ENCODE results near the gene WRAP53.

Gene WRAP53

DNA sequence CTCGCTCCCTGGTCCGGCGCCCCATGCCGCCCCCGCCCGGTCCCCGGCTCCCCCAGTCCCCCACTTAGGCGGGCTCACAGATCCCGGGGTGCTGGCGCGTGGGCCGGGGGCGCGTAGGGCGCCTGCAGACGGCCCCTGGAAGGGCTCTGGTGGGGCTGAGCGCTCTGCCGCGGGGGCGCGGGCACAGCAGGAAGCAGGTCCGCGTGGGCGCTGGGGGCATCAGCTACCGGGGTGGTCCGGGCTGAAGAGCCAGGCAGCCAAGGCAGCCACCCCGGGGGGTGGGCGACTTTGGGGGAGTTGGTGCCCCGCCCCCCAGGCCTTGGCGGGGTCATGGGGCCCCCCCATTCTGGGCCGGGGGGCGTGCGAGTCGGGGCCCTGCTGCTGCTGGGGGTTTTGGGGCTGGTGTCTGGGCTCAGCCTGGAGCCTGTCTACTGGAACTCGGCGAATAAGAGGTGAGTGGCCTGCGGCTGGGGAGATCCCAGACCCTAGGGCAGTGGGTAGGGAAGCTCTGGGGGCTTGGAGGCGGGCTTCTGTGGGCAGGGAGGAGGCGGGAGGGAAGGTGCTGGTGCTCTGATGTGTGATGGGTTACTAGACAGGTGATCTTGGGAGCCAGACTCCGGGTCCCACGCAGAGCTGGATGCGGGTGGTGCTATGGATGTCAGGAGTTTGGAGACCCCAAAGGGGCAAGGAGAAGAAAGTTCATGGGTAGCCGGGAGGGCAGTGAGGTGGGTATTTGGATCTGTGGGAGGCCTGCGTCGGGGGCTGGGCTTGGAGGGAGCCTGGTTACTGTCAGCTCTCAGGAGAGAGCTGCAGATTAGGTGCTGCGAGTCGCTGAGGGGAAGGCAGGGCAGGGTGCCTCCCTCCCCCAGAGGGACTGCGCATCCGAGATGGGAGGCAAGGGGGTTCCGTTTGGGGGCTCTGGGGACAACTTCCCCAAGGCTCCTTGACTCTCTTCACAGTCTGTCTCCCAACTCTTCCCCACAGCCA is 17.3 kb downstream of the WRAP53 start:
- H3K4ac ChIP-seq (ENCODE audit: low read depth, low read length): no peak overlapping the region
- H2BK5ac ChIP-seq (ENCODE audit: low read depth, low read length, poor library complexity): no peak overlapping the region
- H3K4me3 ChIP-seq (ENCODE audit: low read depth, low read length): peak overlapping the region; percentile 68
- DNase-seq: no peak
- no peak overlapping the region for H2AK5ac ChIP-seq (ENCODE audit: low read length)
- no peak overlapping the region for H2BK120ac ChIP-seq (ENCODE audit: insufficient read depth, low read length, poor library complexity)
- no peak overlapping the region for H4K12ac ChIP-seq (ENCODE audit: low read depth, low read length)
- no peak overlapping the region for H3K27ac ChIP-seq (ENCODE audit: low read depth, low read length)
- H3K18ac ChIP-seq (ENCODE audit: low read length): peak overlapping the region; percentile 88
- peaks cover 14 to 18% of the 10 kb centered on the region in 2 experiments for H3K36me3 ChIP-seq (ENCODE audit: control insufficient read depth in 1 of 2, insufficient read depth in 2 of 2, low read length in 2 of 2)
- H3K4me2 ChIP-seq (ENCODE audit: low read length): peak overlapping the region; percentile 68
- no peaks in the 10 kb centered on the region for H3K79me1 ChIP-seq (ENCODE audit: low read length)
- no peak overlapping the region for H4K8ac ChIP-seq (ENCODE audit: low read depth, low read length)
- H3K79me2 ChIP-seq (ENCODE audit: control insufficient read depth, insufficient read depth, low read length, poor library complexity): no peaks in the 10 kb centered on the region
- peaks cover 4% of the 10 kb centered on the region for H3K27me3 ChIP-seq (ENCODE audit: insufficient read depth, low read length)
- WGBS (ENCODE audit: extremely low coverage, insufficient coverage, insufficient read length): no CpG with 5 or more reads among the region's 50 CpGs
- peak overlapping the region; percentile 55 for H3K14ac ChIP-seq (ENCODE audit: low read length)
- no peak overlapping the region for H3K23ac ChIP-seq (ENCODE audit: low read length)
- peak overlapping the region; percentile 23 for H3K9ac ChIP-seq (ENCODE audit: low read length)
- no peaks in the 10 kb centered on the region for H3K9me3 ChIP-seq (ENCODE audit: insufficient read depth, low read depth, low read length)
- no peak overlapping the region for H2BK12ac ChIP-seq (ENCODE audit: low read length)
- H3K4me1 ChIP-seq (ENCODE audit: control insufficient read depth in 1 of 2, insufficient read depth in 2 of 2, low read length in 2 of 2): peaks cover 28 to 31% of the 10 kb centered on the region in 2 experiments
- H2AFZ ChIP-seq (ENCODE audit: insufficient read depth, low read length, poor library complexity): peak overlapping the region; percentile 55
- H4K91ac ChIP-seq (ENCODE audit: low read depth, low read length): peak overlapping the region; percentile 49

DNA sequence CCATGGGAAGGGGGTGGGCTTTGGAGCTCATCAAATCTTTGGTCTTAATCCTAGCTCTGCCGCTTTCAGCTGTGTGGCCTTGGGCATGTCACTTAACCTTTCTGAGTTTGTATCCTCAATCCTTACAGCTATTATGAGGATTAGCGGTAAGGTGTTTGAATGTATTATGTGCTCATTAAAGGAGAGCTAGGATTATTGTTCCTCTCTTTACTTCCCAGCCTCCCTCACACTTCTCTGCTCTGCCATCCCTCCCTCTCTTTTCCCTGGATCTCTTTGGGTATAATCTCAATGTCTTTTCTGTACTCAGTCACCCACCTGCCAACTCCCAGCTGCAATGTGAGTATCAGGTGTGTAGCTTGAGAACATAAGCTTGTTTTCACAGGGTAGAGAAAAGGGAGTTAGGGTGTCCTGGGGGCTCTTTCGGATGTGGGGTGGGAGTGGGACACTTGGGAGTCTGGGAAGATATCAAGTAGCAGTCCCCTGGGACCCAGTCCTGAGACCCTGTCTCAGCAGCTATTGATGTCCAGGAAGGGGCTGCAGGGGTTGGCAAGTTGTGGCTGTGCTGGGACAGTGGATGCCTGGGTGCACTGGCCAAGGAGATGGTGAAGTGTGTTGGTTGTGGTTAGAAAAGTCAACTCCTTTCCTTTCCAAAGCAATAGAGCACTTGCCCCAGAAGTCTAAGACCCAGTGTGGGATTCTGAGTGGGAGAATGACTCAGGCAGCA is 18.5 kb downstream of the WRAP53 start:
- Histone ChIP-seq H3K9me3 (ENCODE audit: insufficient read depth, low read depth, low read length) (peaks cover 1% of the 10 kb centered on the region), H2BK12ac (ENCODE audit: low read length) (no peak overlapping the region), H2BK120ac (ENCODE audit: insufficient read depth, low read length, poor library complexity) (no peak overlapping the region), H2BK5ac (ENCODE audit: low read depth, low read length, poor library complexity) (no peak overlapping the region), H4K8ac (ENCODE audit: low read depth, low read length) (no peak overlapping the region), H3K36me3 (ENCODE audit: control insufficient read depth in 1 of 2, insufficient read depth in 2 of 2, low read length in 2 of 2) (peaks cover 6 to 7% of the 10 kb centered on the region in 2 experiments), H3K4me2 (ENCODE audit: low read length) (no peak overlapping the region), H2AFZ (ENCODE audit: insufficient read depth, low read length, poor library complexity) (no peak overlapping the region), H4K91ac (ENCODE audit: low read depth, low read length) (no peak overlapping the region), H3K79me1 (ENCODE audit: low read length) (no peaks in the 10 kb centered on the region), H3K4me1 (ENCODE audit: control insufficient read depth in 1 of 2, insufficient read depth in 2 of 2, low read length in 2 of 2) (peaks cover 28 to 31% of the 10 kb centered on the region in 2 experiments), H3K4ac (ENCODE audit: low read depth, low read length) (no peak overlapping the region), H3K27me3 (ENCODE audit: insufficient read depth, low read length) (peaks cover 4% of the 10 kb centered on the region), H3K79me2 (ENCODE audit: control insufficient read depth, insufficient read depth, low read length, poor library complexity) (no peaks in the 10 kb centered on the region), H3K4me3 (ENCODE audit: low read depth, low read length) (no peak overlapping the region), H3K14ac (ENCODE audit: low read length) (no peak overlapping the region), H3K27ac (ENCODE audit: low read depth, low read length) (no peak overlapping the region), H2AK5ac (ENCODE audit: low read length) (no peak overlapping the region), H3K23ac (ENCODE audit: low read length) (no peak overlapping the region), H3K9ac (ENCODE audit: low read length) (no peak overlapping the region), H3K18ac (ENCODE audit: low read length) (no peak overlapping the region), H4K12ac (ENCODE audit: low read depth, low read length) (no peak overlapping the region)
- no CpG with 5 or more reads among the region's 3 CpGs for WGBS (ENCODE audit: extremely low coverage, insufficient coverage, insufficient read length)
- DNase-seq: no peak

GRCh38 chr17:7707446-7707845 is 19.2 kb downstream of the WRAP53 start:
- Histone ChIP-seq H3K14ac (ENCODE audit: low read length) (no peak overlapping the region), H2BK5ac (ENCODE audit: low read depth, low read length, poor library complexity) (no peak overlapping the region), H3K9me3 (ENCODE audit: insufficient read depth, low read depth, low read length) (peaks cover 2% of the 10 kb centered on the region), H3K4me2 (ENCODE audit: low read length) (no peak overlapping the region), H2AK5ac (ENCODE audit: low read length) (no peak overlapping the region), H4K12ac (ENCODE audit: low read depth, low read length) (no peak overlapping the region), H2BK12ac (ENCODE audit: low read length) (no peak overlapping the region), H3K4me3 (ENCODE audit: low read depth, low read length) (no peak overlapping the region), H3K9ac (ENCODE audit: low read length) (no peak overlapping the region), H3K4me1 (ENCODE audit: control insufficient read depth in 1 of 2, insufficient read depth in 2 of 2, low read length in 2 of 2) (peaks cover 28 to 31% of the 10 kb centered on the region in 2 experiments), H3K23ac (ENCODE audit: low read length) (no peak overlapping the region), H2BK120ac (ENCODE audit: insufficient read depth, low read length, poor library complexity) (no peak overlapping the region), H4K91ac (ENCODE audit: low read depth, low read length) (no peak overlapping the region), H3K4ac (ENCODE audit: low read depth, low read length) (no peak overlapping the region), H4K8ac (ENCODE audit: low read depth, low read length) (no peak overlapping the region), H2AFZ (ENCODE audit: insufficient read depth, low read length, poor library complexity) (no peak overlapping the region), H3K79me1 (ENCODE audit: low read length) (no peaks in the 10 kb centered on the region), H3K36me3 (ENCODE audit: control insufficient read depth in 1 of 2, insufficient read depth in 2 of 2, low read length in 2 of 2) (peaks cover under 1 to 6% of the 10 kb centered on the region in 2 experiments), H3K18ac (ENCODE audit: low read length) (no peak overlapping the region), H3K27ac (ENCODE audit: low read depth, low read length) (no peak overlapping the region), H3K27me3 (ENCODE audit: insufficient read depth, low read length) (peaks cover 4% of the 10 kb centered on the region), H3K79me2 (ENCODE audit: control insufficient read depth, insufficient read depth, low read length, poor library complexity) (no peaks in the 10 kb centered on the region)
- DNase-seq: no peak
- no CpG with 5 or more reads among the region's 9 CpGs for WGBS (ENCODE audit: extremely low coverage, insufficient coverage, insufficient read length)

DNA sequence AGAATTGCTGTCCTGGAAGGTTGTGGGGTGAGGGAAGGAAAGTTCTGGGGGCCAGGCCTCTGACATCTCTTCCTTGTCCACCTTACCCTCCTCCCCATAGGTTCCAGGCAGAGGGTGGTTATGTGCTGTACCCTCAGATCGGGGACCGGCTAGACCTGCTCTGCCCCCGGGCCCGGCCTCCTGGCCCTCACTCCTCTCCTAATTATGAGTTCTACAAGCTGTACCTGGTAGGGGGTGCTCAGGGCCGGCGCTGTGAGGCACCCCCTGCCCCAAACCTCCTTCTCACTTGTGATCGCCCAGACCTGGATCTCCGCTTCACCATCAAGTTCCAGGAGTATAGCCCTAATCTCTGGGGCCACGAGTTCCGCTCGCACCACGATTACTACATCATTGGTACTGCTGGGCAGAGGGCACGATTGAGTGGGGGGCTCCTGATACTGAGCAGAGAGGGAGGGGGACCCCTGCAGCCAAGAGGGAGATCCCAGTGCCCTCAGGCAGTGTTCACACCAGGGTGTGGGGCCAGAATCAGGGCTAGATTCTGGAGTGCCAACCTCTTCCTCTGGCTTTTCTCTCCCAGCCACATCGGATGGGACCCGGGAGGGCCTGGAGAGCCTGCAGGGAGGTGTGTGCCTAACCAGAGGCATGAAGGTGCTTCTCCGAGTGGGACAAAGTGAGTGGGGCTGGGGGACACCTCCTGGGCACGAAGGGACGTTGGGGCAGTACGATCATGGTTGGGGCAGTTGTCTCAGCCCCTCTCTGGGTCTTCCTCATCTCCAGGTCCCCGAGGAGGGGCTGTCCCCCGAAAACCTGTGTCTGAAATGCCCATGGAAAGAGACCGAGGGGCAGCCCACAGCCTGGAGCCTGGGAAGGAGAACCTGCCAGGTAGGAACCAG is 19.8 kb downstream of the WRAP53 start:
- Histone ChIP-seq H3K4me2 (ENCODE audit: low read length) (no peak overlapping the region), H2BK12ac (ENCODE audit: low read length) (no peak overlapping the region), H3K27ac (ENCODE audit: low read depth, low read length) (no peak overlapping the region), H3K18ac (ENCODE audit: low read length) (no peak overlapping the region), H2AFZ (ENCODE audit: insufficient read depth, low read length, poor library complexity) (no peak overlapping the region), H2BK120ac (ENCODE audit: insufficient read depth, low read length, poor library complexity) (no peak overlapping the region), H3K4me3 (ENCODE audit: low read depth, low read length) (no peak overlapping the region), H3K79me1 (ENCODE audit: low read length) (no peaks in the 10 kb centered on the region), H3K36me3 (ENCODE audit: control insufficient read depth in 1 of 2, insufficient read depth in 2 of 2, low read length in 2 of 2) (no peaks in the 10 kb centered on the region), H3K9me3 (ENCODE audit: insufficient read depth, low read depth, low read length) (peaks cover 2% of the 10 kb centered on the region), H4K8ac (ENCODE audit: low read depth, low read length) (no peak overlapping the region), H3K23ac (ENCODE audit: low read length) (no peak overlapping the region), H3K4me1 (ENCODE audit: control insufficient read depth in 1 of 2, insufficient read depth in 2 of 2, low read length in 2 of 2) (peaks cover 27 to 29% of the 10 kb centered on the region in 2 experiments), H3K4ac (ENCODE audit: low read depth, low read length) (no peak overlapping the region), H3K9ac (ENCODE audit: low read length) (no peak overlapping the region), H3K27me3 (ENCODE audit: insufficient read depth, low read length) (peaks cover 4% of the 10 kb centered on the region), H2BK5ac (ENCODE audit: low read depth, low read length, poor library complexity) (no peak overlapping the region), H2AK5ac (ENCODE audit: low read length) (no peak overlapping the region), H3K14ac (ENCODE audit: low read length) (no peak overlapping the region), H4K91ac (ENCODE audit: low read depth, low read length) (no peak overlapping the region), H3K79me2 (ENCODE audit: control insufficient read depth, insufficient read depth, low read length, poor library complexity) (no peaks in the 10 kb centered on the region), H4K12ac (ENCODE audit: low read depth, low read length) (no peak overlapping the region)
- no CpG with 5 or more reads among the region's 22 CpGs for WGBS (ENCODE audit: extremely low coverage, insufficient coverage, insufficient read length)
- DNase-seq: no peak
